Measurements from ENCODE around the gene CEP164. TPM values are rescaled to one million over a fixed set of nuclear protein-coding genes. Genes with fewer than 3 reads are reported as not detected.

Gene CEP164
- total and polyA plus RNA-seq, 2 of the 8 experiments (the other 6 are each of a cell fraction or from before 2014, with no cell fraction given) = 8.4 to 20.8 TPM

- no peak overlapping the region for H2AFZ ChIP-seq (ENCODE audit: low read length)
- no peaks in the 10 kb centered on the region for H3K9me3 ChIP-seq (ENCODE audit: insufficient read depth in 2 of 2, low read depth in 1 of 2, low read length in 1 of 2)
- no peaks in the 10 kb centered on the region for H3K27me3 ChIP-seq (replicated peaks in 1 of 4; ENCODE audit: control insufficient read depth in 3 of 4, extremely low read depth in 1 of 4, insufficient read depth in 3 of 4, low read length in 3 of 4)
- H3K79me2 ChIP-seq (ENCODE audit: control insufficient read depth in 1 of 2, insufficient read depth in 2 of 2, low read length in 2 of 2) = no peaks in the 10 kb centered on the region
- H3K4me2 ChIP-seq (ENCODE audit: insufficient read depth in 1 of 2, low read depth in 2 of 2, low read length in 2 of 2) = no peak overlapping the region
- H2BK5ac ChIP-seq (ENCODE audit: low read depth, low read length) = no peak overlapping the region
- no peaks in the 10 kb centered on the region for H3K4me1 ChIP-seq (replicated peaks in 1 of 4; ENCODE audit: control insufficient read depth in 3 of 4, insufficient read depth in 4 of 4, low read length in 3 of 4)
- no peaks in the 10 kb centered on the region for H3K79me1 ChIP-seq (ENCODE audit: low read depth, low read length)
- no peak overlapping the region for H3K4me3 ChIP-seq (ENCODE audit: extremely low read depth in 1 of 4, insufficient read depth in 2 of 4, low read depth in 3 of 4, low read length in 4 of 4)
- no peak overlapping the region for H4K5ac ChIP-seq (ENCODE audit: insufficient read length, low read depth, low read length)
- no peak overlapping the region for H4K91ac ChIP-seq (replicated peaks; ENCODE audit: insufficient read length, low read length)
- FAIRE-seq (no peak), DNase-seq (ENCODE audit: low read depth in 1 of 2, low spot score in 2 of 2) (no peak)
- no peak overlapping the region for H3K9ac ChIP-seq (replicated peaks in 1 of 4; ENCODE audit: extremely low read depth in 1 of 4, low read depth in 3 of 4, low read length in 3 of 4)
- H3K4ac ChIP-seq (replicated peaks; ENCODE audit: insufficient read length, low read depth, low read length) = no peak overlapping the region
- no peak overlapping the region for H3K23ac ChIP-seq (ENCODE audit: insufficient read length)
- H2AK5ac ChIP-seq (ENCODE audit: low read depth, low read length) = no peak overlapping the region
- CTCF ChIA-PET (ENCODE audit: partially characterized antibody) = interaction anchor here (1.2 to 2.4 kb wide), 2 partner anchors 196 to 390 kb away, joined by 3 to 11 read pairs; no protein-coding TSS in a partner anchor
- no peak overlapping the region for H3K27ac ChIP-seq (ENCODE audit: low read depth, low read length)
- no peak overlapping the region for H3K56ac ChIP-seq (replicated peaks; ENCODE audit: insufficient read length, low read depth, low read length)
- H3K23me2 ChIP-seq (ENCODE audit: low read depth, low read length) = no peaks in the 10 kb centered on the region
- no peak overlapping the region for H2BK12ac ChIP-seq (ENCODE audit: low read depth, low read length)
- no peak overlapping the region for H3K14ac ChIP-seq (ENCODE audit: insufficient read length)
- no peak overlapping the region for H2BK15ac ChIP-seq (ENCODE audit: low read length)
- no peaks in the 10 kb centered on the region for H3K36me3 ChIP-seq (ENCODE audit: control insufficient read depth in 2 of 4, insufficient read depth in 4 of 4, low read length in 3 of 4)
- no peak overlapping the region for H2BK120ac ChIP-seq (replicated peaks; ENCODE audit: low read depth, low read length)
- H3K18ac ChIP-seq (ENCODE audit: extremely low read depth, low read length) = no peak overlapping the region
- POLR2A ChIA-PET (ENCODE audit: partially characterized antibody) = interaction anchor here (0.6 kb wide), 1 partner anchor 28 kb away, joined by 5 read pairs; no protein-coding TSS in a partner anchor
- H4K20me1 ChIP-seq (replicated peaks in 1 of 2; ENCODE audit: control insufficient read depth in 1 of 2, insufficient read depth in 2 of 2, low read length in 2 of 2) = no peaks in the 10 kb centered on the region
- no peak overlapping the region for H4K8ac ChIP-seq (ENCODE audit: extremely low read depth, insufficient read depth, low read length)
- 89% methylated on average over 12 of the region's 12 CpGs; no CpG with 5 or more reads in 1 of the 2 experiments for WGBS, 2 experiments (ENCODE audit: extremely low coverage in 1 of 2, insufficient coverage in 1 of 2, insufficient read length in 1 of 2, insufficient replicate concordance in 2 of 2, low coverage in 1 of 2, low lambda C conversion rate in 2 of 2, missing lambda C conversion rate in 1 of 2)
- no peak overlapping the region for H2BK20ac ChIP-seq (ENCODE audit: low read length)
- no peak for TF ChIP-seq RBBP5 (IDR thresholded peaks at IDR 0.05; ENCODE audit: borderline replicate concordance, low read depth, low read length)
- no peak for TF ChIP-seq BACH1 (IDR thresholded peaks at IDR 0.05; ENCODE audit: low read length)
- TF ChIP-seq, protein P1, sequence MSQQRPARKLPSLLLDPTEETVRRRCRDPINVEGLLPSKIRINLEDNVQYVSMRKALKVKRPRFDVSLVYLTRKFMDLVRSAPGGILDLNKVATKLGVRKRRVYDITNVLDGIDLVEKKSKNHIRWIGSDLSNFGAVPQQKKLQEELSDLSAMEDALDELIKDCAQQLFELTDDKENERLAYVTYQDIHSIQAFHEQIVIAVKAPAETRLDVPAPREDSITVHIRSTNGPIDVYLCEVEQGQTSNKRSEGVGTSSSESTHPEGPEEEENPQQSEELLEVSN (IDR thresholded peaks at IDR 0.05) = no peak
- no peak for TF ChIP-seq MAX (IDR thresholded peaks at IDR 0.05)
- TF ChIP-seq GTF2F1 (IDR thresholded peaks at IDR 0.05; ENCODE audit: borderline replicate concordance, low read depth, low read length) = no peak
- no peak for TF ChIP-seq JUN (IDR thresholded peaks at IDR 0.05; ENCODE audit: low read depth, low read length)
- no peak for TF ChIP-seq POLR2A (IDR thresholded peaks at IDR 0.05; ENCODE audit: control extremely low read depth in 1 of 2, low read depth in 2 of 2, low read length in 2 of 2)
- TF ChIP-seq CHD1 (IDR thresholded peaks at IDR 0.05; ENCODE audit: low read depth, low read length) = no peak
- no peak for TF ChIP-seq NANOG (IDR thresholded peaks at IDR 0.05; ENCODE audit: insufficient read depth, low read depth, low read length, poor library complexity, severe bottlenecking)
These were observed 91.3 kb downstream of the CEP164 start for GRCh38 chr11:117418737-117419481.
